ENCODE data around the gene ST3GAL3.
"Not testable (repeated sequence)": the region's sequence is repeated elsewhere in the genome, so short reads cannot be mapped to it uniquely, and the experiment has no call there.

The ST3GAL3 gene

DNA sequence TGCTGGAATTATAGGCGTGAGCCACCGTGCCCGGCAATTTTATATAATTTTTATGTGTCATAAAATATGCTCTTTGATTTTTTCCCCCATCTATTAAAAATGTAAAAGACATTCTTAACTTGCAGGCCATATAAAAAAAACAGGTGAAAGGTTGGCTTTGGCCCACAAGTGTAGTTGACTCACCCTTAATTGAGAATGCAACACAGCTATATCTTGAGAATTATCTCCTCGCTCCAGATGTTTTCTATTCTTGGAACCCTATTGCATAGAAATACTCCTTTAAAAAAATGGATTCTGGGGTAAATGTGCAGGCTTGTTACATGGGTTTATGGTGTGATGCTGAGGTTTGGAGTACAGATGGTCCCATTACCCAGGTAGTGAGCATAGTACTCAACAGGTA is 112.0 kb downstream of the ST3GAL3 start:
- DNase-seq (ENCODE audit: low read depth, low spot score): no peak

DNA sequence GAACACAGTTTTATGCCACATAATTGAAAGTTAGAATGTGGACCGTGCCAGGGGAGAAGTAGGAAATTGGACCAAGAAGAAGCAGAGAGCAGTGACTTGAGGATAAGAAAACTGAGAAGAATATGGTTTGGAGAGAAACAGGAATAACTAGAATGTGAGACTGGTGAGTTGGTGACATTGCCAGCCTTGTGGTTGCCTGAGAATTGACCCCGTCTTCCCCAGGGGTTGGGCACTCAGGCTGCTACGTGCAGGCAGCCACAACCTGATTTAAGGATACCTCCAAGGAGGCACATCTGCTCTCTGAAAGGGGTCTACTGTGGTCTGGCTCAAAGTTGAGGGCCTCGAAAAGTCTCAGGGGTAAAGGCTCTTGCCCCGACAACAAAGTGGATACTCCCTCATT is 114.1 kb downstream of the ST3GAL3 start:
- no peak for DNase-seq (ENCODE audit: low read depth, low spot score)

DNA sequence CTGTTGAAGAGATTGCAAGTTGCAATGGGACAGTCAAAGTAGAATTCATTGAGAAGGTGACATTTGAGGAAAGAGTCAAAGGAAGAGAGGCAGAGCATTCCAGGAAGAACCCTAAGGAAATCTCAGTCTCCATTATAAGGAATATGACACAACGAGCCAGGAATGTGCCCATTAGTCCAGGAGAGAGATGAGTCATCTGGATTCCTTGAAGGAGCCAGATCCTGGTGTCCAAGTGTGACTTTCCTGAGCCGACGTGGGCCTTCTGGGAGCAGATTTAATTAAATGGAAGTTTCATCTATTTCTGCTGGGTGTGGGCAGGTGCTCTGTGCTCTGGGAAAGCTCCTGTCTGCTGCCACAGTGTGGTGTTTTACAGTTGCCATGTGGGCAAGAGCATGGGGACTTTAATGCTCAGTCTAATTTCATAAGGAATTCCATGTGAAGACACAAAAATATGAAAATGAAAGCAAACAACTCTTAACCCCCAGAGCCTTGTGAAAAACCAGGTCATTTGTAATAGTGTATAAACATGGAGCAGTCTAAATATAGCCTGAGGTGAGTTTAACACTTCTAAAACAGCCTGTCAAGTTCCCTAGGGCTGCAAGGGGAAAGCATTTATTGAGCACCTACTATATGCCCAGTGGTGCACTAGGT is 114.8 kb downstream of the ST3GAL3 start:
- no peak for DNase-seq (ENCODE audit: low read depth, low spot score)

DNA sequence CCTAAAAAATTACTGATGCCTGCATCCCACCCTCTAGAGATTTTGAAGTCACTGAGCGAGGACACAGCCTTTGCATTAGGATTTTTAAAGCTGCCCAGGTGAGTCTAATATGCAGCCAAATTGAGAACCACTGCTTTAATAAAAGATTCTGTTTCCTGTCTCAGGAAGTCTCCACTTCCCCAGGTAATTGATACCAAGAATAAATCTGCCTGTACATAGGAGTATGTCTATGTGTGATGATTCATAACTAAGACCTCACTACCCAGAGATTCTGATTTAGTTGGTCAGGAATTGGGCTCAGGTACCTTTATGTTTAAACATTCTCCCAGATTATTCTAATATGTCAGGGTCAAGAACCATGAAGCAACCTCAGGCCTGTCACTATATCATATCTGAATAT is 117.5 kb downstream of the ST3GAL3 start:
- DNase-seq (ENCODE audit: low read depth, low spot score): no peak

DNA sequence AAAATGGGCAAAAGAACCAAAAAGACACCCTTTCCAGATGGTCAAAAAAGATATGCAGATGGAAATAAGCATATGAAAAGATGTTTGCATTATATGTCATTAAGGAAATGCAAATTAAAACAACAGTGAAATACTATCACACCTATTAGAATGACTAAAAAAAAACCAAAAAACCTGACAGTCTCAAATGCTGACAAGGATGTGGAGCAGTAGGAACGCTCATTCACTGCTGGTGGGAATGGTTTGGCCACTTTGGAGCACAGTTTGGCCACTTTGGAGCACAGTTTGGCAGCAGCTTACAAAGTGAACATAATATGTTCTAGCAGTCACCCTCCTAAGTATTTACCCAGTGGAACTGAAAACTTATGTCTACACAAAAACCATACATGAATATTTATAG is 121.2 kb downstream of the ST3GAL3 start:
- DNase-seq (ENCODE audit: low read depth, low spot score): no peak

DNA sequence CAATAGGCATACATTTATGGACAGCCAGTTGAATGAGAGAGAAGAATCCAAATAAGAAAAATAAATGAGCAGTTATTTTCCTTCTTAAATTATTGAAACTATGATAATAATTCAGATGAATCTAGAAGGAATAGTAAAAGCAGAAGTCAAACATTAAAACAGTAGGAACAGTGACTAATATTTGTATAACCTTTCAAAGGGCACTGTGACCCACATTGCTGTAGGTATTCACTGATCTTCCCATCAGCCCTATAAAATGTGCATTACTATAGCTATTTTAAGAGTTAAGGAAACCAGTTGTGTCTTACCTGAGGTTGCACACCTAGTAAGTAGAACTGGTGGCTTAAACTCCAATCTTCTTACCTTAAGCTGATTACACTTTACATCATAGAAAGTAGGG is 123.5 kb downstream of the ST3GAL3 start:
- no peak for DNase-seq (ENCODE audit: low read depth, low spot score)

DNA sequence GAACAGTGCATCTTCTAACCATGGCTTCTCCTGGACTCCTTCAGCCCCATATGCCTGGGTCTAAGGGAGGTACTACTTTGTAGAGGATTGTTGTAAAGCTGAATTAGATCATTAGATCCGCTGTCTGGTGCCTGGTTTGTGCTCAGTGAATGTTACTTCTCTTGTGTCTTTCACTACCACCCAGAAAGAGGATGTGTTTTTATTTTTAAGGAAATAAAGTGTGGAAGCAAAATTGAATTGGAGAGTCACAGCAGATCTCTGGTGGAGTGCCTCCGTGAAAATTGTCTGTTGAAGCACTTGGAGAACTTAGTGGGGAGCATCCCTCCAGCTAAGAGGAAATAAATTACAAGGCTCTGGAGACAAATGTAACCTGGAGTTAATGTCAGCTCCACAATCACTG is 124.5 kb downstream of the ST3GAL3 start:
- no peak for DNase-seq (ENCODE audit: low read depth, low spot score)

DNA sequence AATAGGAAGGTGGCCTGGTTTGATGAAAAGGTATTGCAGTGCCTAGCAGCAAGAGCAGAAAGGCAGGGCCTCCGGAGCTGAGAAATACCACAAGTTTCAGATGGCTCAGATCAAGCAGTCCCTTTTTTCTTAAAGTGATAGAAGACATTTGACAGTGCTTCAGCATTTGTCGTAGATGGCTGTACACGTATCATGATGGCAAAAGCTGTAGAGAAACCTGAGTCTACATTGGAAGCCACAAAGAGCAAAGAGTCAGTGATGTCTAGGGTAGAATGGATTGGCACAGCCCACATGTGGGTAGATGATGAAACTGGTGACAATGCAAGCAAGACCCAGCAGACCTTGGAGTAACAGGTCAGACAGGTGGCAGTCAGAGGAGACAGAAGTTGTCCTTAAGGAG is 124.9 kb downstream of the ST3GAL3 start:
- DNase-seq (ENCODE audit: low read depth, low spot score): no peak

DNA sequence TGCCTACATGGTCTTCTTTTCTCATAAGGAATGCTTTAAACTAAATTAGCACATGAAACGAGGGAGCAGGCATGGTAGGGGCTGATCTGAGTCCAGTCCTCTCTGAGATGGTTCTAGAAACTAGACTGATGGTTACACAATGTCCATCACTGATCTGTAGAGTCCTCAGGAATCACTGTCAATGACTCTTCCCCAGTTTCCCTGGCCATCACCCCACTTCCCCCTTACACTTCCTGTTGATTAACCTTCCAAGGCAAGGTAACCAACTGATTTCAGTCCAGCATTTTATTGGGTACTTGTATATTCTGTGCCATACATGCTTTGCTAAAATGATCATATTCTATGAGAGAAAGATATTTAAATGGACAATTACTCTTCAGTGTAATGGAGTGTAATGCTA is 125.7 kb downstream of the ST3GAL3 start:
- no peak for DNase-seq (ENCODE audit: low read depth, low spot score)

DNA sequence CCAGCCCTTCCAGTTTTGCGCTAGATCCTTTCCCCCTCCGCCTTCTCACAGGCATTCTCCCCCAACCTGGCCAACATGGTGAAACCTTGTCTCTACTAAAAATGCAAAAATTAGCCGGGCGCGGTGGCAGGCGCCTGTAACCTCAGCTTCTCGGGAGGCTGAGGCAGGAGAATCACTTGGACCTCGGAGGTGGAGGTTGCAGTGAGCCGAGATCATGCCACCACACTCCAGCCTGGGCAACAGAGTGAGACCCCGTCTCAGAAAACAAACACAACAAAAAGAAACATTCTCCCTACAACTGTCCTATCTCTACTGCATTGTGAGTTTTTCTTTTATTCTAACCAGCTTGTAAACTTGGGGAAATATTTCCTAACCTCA is 126.6 kb downstream of the ST3GAL3 start:
- DNase-seq (ENCODE audit: low read depth, low spot score): not testable (repeated sequence)

DNA sequence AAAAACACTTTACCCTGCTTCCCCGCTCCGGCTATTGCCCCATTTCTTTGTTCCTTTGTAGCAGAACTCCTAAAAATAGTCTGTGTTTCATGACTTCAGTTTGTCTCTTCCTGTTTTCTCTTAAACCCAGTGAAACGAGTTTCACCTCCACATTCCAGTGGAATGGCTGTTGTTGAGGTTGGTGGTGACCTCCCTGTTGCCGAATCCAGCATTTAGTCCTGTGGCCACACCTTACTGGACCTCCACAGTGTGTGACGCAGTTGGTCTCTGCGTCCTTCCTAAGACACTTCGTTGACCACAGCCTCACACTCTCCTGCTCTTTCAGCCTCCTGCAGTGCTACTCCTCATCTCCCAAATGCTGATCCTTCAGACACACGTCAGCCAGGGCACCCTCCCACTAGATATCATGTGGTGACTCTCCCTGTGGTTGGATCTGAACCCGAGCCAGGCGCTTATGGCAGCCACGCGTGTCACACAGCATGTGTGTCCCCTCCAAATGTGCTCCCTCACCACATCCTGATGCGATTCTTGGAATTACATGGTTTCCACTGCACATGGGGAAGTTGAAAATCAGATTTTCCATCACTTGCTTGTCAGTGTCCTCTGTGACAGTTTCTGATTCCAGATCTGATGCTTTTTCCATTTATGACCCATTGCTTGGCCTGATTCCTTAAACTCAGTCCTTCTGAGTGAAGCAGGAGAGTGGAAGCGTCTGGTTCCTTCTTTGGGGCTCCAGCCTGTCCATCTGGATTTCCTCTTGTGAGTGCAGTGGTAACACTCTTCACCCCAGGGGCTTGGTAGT is 127.1 kb downstream of the ST3GAL3 start:
- no peak for DNase-seq (ENCODE audit: low read depth, low spot score)

DNA sequence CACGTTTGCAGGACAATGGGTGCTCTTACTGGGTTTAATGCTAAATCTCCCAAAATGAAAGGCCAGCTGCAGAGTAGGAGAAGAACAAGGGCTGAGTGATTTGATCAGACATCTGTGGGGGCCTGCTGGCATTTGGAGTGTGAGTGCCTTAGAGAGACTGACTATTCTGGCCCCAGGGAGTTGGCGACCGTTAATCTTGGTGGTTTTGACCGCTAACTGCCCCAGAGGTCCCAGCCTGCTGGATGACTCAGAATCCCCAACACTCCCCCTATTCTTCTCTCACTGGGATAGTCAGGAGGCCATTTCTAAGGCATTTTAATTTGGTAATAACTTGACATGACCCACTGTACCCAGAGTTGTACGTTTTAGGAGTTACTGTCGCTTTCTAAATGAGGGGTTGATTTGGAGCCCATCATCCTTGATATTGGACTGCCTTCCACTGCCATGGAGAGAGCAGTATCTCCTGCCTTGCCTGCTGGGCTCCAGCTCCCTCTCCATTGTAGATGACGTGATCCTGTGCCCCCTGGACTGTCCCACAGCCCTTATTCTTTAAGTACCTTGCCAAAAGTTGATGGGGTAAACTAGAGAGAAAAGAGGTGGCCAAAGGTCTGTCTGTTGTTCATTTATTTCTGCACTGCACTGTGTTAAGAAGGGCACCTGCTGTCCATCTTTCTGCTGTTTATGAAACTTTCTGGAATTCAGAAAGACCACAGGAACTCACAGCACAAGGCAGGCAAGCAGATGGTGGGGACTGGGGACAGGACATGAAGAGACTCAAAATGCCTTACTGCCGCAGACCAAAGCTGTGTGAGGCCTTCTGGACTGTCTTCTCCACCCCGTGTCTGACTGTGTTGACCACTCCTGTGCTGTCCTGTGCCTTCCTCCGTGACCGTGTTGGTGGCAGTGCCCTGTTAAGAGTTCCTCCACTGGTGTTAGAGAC is 128.0 kb downstream of the ST3GAL3 start:
- DNase-seq (ENCODE audit: low read depth, low spot score): no peak

DNA sequence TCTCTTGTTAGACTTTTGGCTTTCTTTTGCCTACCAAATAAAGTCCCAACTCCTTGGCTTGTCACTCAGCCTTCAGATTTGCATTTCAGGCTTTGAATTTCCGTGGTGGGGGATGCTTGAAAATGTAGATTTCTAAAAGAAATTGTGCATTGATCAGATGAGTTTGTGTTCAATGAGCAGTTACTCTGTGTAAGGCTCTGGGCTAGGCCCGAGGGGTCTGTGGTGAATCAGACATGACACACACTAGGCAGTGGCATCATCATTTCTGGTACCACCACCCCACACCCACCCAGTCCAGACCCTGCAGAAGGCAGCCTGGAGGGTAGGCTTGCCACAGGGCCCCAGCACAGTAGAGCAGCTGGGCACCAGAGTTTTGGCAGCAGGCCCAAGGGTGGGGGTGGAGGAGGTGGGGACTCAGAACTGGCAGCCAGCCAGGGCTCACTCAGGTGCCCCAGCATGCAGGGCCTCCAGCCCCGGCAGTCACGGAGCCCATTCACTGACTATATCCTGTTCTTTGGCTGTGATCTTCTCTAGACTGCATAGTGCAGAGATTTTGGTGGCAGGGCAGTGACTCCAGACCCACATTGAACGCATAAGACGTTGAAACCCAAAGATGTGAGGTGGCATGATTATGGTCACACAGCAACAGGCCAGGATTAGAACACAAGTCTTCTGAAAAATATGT is 129.1 kb downstream of the ST3GAL3 start:
- peak; percentile 29 for DNase-seq (ENCODE audit: low read depth, low spot score)

DNA sequence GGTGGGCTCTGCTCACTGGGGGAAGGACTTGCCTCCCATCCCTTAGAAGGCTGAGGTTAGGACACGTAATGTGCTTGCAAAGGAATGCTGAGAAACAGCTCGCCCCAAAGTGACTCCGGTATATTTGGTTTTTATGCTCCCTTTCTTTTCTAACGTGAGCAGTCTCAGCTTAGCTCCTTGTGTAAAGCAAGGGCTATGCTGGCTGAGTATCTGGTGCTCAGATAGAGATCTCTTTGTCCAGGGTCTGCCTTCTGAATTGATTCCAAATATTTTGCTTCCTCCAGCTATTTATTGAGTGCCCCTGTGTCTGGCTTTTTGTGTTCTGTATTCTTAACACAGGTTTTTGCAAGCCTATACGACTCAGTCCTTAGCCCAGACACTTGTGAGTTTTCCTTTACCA is 131.7 kb downstream of the ST3GAL3 start:
- no peak for DNase-seq (ENCODE audit: low read depth, low spot score)

DNA sequence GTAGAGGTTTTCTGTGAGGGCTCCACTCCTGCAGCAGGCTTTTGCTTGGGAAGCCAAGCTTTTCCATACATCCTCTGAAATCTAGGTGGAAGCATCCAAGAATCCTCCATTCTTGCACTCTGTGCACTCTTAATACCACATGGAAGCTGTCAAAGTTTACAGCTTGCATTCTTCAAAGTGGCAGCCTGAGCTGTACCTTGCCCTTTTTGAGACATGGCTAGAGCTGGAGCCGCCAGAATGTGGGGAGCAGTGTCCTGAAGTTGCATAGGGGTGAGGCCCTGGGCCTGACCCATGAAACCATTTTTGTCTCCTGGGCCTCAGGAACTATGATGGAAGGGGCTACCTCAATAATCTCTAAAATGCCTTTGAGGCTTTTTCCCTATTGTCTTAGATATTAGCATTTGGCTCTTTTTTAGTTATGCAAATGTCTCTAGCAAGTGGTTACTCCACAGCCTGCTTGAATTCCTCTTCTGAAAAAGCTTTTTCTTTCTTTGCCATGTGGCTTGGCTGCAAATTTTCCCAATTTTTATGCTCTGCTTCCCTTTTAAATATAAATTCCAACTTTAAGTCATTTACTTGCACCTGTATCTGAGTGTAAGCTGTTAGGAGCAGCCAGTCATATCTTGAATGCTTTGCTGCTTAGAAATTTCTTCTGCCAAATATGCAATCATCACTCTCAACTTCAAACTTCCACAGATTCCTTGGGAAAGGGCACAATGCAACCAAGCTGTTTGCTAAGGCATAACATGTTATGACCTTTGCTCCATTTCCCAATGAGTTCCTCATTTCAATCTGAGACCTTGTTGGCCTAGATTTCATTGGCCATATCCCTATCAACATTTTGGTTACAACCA is 134.2 kb downstream of the ST3GAL3 start:
- no peak for DNase-seq (ENCODE audit: low read depth, low spot score)

DNA sequence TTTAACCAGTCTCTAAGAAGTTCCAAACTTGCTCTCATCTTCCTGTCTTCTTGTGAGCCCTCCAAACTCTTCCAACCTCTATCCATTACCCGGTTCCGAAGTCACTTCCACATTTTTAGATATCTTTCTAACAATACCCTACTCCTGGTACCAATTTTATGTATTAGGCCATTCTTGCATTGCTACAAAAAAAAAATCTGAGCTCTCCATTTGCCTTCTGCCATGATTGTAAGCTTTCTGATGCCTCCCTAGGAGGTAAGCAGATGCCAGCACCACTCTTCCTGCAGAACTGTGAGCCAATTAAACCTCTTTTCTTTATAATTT is 134.8 kb downstream of the ST3GAL3 start:
- no peak for DNase-seq (ENCODE audit: low read depth, low spot score)

DNA sequence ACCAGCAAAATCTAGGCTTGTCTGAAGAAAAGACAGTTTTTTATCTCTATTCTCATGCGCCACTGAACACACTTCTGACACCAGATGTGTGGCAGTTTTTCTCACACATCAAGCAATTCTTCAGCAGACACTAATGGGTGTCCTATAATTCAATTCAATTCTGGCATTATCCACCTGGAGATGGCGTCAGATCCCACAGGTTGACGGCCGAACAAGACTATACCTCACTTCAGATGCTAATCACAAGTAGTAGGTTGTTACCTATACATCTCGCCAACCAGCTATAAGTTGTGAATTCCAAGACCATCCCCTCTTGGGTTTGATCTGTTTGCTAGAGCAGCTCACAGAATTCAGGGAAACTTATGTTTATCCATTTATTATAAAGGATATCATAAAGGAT is 136.3 kb downstream of the ST3GAL3 start:
- no peak for DNase-seq (ENCODE audit: low read depth, low spot score)

DNA sequence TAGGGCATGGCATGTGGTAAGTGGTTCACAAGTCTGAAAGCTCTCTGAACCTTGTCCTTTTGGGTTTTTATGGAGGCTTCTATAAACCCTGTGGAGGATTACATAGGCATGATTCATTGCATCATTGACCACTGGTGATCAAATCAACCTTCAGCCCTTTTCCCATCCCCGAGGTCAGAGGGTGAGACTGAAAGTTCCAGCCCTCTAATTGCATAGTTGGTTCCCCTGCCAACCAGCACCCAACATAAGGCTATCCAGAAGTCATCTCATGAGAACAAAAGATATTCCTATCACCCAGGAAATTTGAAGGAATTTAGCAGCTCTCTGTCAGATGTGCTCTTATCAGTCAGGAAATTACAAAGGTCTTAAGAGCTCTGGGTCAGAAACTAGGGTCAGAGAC is 136.8 kb downstream of the ST3GAL3 start:
- DNase-seq (ENCODE audit: low read depth, low spot score): no peak

DNA sequence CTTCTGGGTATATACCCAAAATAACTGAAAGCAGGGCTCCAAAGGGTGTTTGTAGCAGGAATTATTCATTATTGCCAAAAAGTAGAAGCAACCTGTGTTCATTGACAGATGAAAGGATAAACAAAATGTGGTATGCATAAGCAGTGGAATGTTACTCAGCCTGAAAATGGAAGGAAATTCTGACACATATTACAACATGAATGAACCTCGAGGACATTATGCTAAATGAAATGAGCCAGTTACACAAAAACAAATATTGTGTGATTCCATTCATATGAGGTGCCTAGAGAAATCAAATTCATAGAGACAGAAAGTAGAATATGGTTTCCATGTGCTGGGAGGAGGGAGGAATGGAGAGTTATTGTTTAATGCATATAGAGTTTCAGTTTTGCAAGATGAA is 140.0 kb downstream of the ST3GAL3 start:
- no peak for DNase-seq (ENCODE audit: low read depth, low spot score)

DNA sequence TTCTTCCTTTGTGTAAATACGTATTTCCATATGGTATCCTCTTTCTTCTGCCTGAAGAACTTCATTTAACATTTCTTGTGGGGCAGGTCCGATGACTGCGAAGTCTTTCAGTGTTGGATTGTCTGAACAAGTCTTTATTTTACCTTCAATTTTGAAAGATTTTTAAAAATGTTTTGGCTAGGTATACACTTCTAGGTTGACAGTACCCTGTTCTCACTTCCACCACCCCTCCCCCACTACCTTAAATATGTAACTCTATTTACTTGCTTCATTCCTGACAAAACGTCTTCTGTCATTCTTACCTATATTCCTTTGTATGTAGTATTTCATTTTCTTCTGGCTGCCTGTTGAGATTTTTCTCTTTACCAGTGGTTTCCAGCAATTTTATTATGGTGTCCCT is 140.5 kb downstream of the ST3GAL3 start:
- DNase-seq (ENCODE audit: low read depth, low spot score): no peak

DNA sequence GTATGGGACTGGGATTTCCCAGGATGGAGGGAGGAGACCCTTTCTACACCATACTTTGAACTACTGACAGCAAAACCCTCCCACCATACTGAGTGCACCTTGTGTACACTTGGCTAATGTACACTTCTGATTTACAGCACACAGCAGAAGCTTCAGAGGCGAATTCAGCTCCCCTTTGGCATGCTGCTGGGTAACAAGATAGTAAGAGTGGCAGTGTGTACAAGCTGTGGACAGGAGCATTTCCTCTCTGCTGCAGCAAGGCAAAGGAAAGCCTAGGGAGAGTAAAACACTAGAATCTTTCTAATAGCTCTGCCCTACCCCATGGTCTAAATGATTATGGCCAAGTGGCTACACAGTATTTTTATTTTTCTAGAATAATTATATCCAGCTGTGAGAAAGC is 142.3 kb downstream of the ST3GAL3 start:
- no peak for DNase-seq (ENCODE audit: low read depth, low spot score)
